ENCODE results near the gene PIAS1. TPM values are rescaled to one million over a fixed set of nuclear protein-coding genes. Genes with fewer than 3 reads are reported as not detected.

PIAS1 gene
- total and polyA plus RNA-seq, 2 donors (not counting 1 experiment from before 2014, with no cell fraction given), result 28.8 to 87.3 TPM

DNA sequence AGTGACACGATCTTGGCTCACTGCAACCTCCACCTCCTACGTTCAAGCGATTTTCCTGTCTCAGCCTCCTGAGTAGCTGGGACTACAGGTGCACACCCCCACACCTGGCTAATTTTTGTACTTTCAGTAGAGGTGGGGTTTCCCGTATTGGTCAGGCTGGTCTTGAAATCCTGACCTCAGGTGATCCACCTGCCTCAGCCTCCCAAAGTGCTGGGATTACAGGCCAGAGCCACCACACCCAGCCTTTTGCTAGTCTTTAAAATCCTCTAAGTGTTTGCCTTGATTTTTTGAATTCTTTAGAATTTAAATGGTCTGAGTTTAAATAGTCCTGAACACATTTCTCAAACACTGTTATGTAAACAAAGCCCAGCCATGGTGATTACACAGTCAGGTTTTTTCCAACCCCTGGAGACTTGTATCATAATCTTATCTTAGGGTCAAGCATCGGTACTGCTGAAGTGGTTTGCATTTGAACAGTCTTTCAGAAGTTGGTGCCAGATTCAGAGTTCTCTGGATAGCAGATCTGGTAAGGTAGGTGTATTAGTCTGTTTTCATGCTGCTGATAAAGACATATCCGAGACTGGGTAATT lies 28.2 kb upstream of the PIAS1 start:
- no peak overlapping the region for H3K4me3 Mint-ChIP-seq
- no peak overlapping the region for H3K27ac Mint-ChIP-seq
- ChIA-PET POLR2A (no interaction called here), CTCF (no interaction called here)
- no peaks in the 10 kb centered on the region for H3K4me1 Mint-ChIP-seq
- Histone ChIP-seq H2AFZ (ENCODE audit: insufficient read depth, low read depth, low read length, poor library complexity, severe bottlenecking) (no peak overlapping the region), H3K9me3 (ENCODE audit: control extremely low read depth in 1 of 3, control insufficient read depth in 2 of 3, insufficient read depth in 1 of 3, low read length in 2 of 3) (no peaks in the 10 kb centered on the region), H4K20me1 (ENCODE audit: control insufficient read depth, insufficient read depth, low read length, poor library complexity, severe bottlenecking) (no peaks in the 10 kb centered on the region), H3K36me3 (replicated peaks in 1 of 2; ENCODE audit: control extremely low read depth in 1 of 2, control insufficient read depth in 1 of 2, extremely low read depth in 1 of 2, insufficient read depth in 2 of 2, low read length in 1 of 2) (no peaks in the 10 kb centered on the region), H3K9ac (ENCODE audit: low read length) (no peak overlapping the region), H3K79me2 (ENCODE audit: control insufficient read depth, insufficient read depth, low read length) (no peaks in the 10 kb centered on the region), H3K27ac (ENCODE audit: low read length in 2 of 2) (no peak overlapping the region), H3K4me2 (replicated peaks; ENCODE audit: low read depth, low read length, poor library complexity, severe bottlenecking) (no peak overlapping the region), H3K4me3 (ENCODE audit: control extremely low read depth in 1 of 5, extremely low read depth in 1 of 5, insufficient read depth in 1 of 5, low read depth in 2 of 5, low read length in 4 of 5) (no peak overlapping the region), H3K4me1 (ENCODE audit: control insufficient read depth in 2 of 2, insufficient read depth in 2 of 2, low read length in 2 of 2) (no peaks in the 10 kb centered on the region), H3K27me3 (replicated peaks in 1 of 4; ENCODE audit: control extremely low read depth in 1 of 4, control insufficient read depth in 3 of 4, insufficient read depth in 4 of 4, low read length in 3 of 4) (no peaks in the 10 kb centered on the region)
- 80% methylated on average over 2 of the region's 6 CpGs for WGBS (ENCODE audit: insufficient coverage)
- no peak for DNase-seq
- peaks cover 3% of the 10 kb centered on the region for H3K27me3 Mint-ChIP-seq
- intact Hi-C loops (cut with micrococcal nuclease), result no loop called here
- TF ChIP-seq, protein P1, sequence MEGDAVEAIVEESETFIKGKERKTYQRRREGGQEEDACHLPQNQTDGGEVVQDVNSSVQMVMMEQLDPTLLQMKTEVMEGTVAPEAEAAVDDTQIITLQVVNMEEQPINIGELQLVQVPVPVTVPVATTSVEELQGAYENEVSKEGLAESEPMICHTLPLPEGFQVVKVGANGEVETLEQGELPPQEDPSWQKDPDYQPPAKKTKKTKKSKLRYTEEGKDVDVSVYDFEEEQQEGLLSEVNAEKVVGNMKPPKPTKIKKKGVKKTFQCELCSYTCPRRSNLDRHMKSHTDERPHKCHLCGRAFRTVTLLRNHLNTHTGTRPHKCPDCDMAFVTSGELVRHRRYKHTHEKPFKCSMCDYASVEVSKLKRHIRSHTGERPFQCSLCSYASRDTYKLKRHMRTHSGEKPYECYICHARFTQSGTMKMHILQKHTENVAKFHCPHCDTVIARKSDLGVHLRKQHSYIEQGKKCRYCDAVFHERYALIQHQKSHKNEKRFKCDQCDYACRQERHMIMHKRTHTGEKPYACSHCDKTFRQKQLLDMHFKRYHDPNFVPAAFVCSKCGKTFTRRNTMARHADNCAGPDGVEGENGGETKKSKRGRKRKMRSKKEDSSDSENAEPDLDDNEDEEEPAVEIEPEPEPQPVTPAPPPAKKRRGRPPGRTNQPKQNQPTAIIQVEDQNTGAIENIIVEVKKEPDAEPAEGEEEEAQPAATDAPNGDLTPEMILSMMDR (IDR thresholded peaks at IDR 0.05), result no peak
- no peak for TF ChIP-seq EZH2 (IDR thresholded peaks at IDR 0.05; ENCODE audit: borderline replicate concordance, insufficient read depth, low read depth, low read length, poor library complexity, severe bottlenecking)
- no peaks in the 10 kb centered on the region for H3K9me3 Mint-ChIP-seq (ENCODE audit: insufficient read depth)
- ATAC-seq (ENCODE audit: low read depth), result no peak

- no peaks in the 10 kb centered on the region for H3K9me3 ChIP-seq (ENCODE audit: control extremely low read depth in 1 of 3, control insufficient read depth in 2 of 3, insufficient read depth in 1 of 3, low read length in 2 of 3)
- H3K27ac ChIP-seq (ENCODE audit: low read length in 2 of 2), result no peak overlapping the region
- TF ChIP-seq, protein P1 (IDR thresholded peaks at IDR 0.05), result no peak
- TF ChIP-seq EZH2 (IDR thresholded peaks at IDR 0.05; ENCODE audit: borderline replicate concordance, insufficient read depth, low read depth, low read length, poor library complexity, severe bottlenecking), result no peak
- intact Hi-C loops (cut with micrococcal nuclease), result no loop called here
- no peak overlapping the region for H2AFZ ChIP-seq (ENCODE audit: insufficient read depth, low read depth, low read length, poor library complexity, severe bottlenecking)
- no peak overlapping the region for H3K9ac ChIP-seq (ENCODE audit: low read length)
- no peaks in the 10 kb centered on the region for H3K79me2 ChIP-seq (ENCODE audit: control insufficient read depth, insufficient read depth, low read length)
- H3K9me3 Mint-ChIP-seq (ENCODE audit: insufficient read depth), result no peaks in the 10 kb centered on the region
- no peaks in the 10 kb centered on the region for H3K27me3 ChIP-seq (replicated peaks in 1 of 4; ENCODE audit: control extremely low read depth in 1 of 4, control insufficient read depth in 3 of 4, insufficient read depth in 4 of 4, low read length in 3 of 4)
- H3K4me2 ChIP-seq (replicated peaks; ENCODE audit: low read depth, low read length, poor library complexity, severe bottlenecking), result no peak overlapping the region
- POLR2A ChIA-PET, result no interaction called here
- H3K4me1 ChIP-seq (ENCODE audit: control insufficient read depth in 2 of 2, insufficient read depth in 2 of 2, low read length in 2 of 2), result no peaks in the 10 kb centered on the region
- ATAC-seq (ENCODE audit: low read depth) (no peak), DNase-seq (no peak)
- WGBS (ENCODE audit: insufficient coverage), result 94% methylated on average over 8 of the region's 9 CpGs
- peaks cover 3% of the 10 kb centered on the region for H3K27me3 Mint-ChIP-seq
- no peaks in the 10 kb centered on the region for H3K36me3 ChIP-seq (replicated peaks in 1 of 2; ENCODE audit: control extremely low read depth in 1 of 2, control insufficient read depth in 1 of 2, extremely low read depth in 1 of 2, insufficient read depth in 2 of 2, low read length in 1 of 2)
- no peak overlapping the region for H3K4me3 ChIP-seq (ENCODE audit: control extremely low read depth in 1 of 5, extremely low read depth in 1 of 5, insufficient read depth in 1 of 5, low read depth in 2 of 5, low read length in 4 of 5)
- CTCF ChIA-PET, result no interaction called here
- no peaks in the 10 kb centered on the region for H3K4me1 Mint-ChIP-seq
- no peaks in the 10 kb centered on the region for H4K20me1 ChIP-seq (ENCODE audit: control insufficient read depth, insufficient read depth, low read length, poor library complexity, severe bottlenecking)
- no peak overlapping the region for H3K27ac Mint-ChIP-seq
- H3K4me3 Mint-ChIP-seq, result no peak overlapping the region
Measured at GRCh38 chr15:68027388-68027787, 26.7 kb upstream of the PIAS1 start.
